Right lobe of liver (tissue), 5 donors: ENCODE results near the gene VSIG4. TPM values are rescaled to one million over a fixed set of nuclear protein-coding genes. Genes with fewer than 3 reads are reported as not detected.

ENCODE experiments used
- microRNA counts: library from miRNA; unstranded; fragments of <30 nt; microRNA quantifications from one replicate; lab custom pipeline; 2016
- total RNA-seq, 6 experiments: library from RNA; depleted of rRNA in 2 of 6; stranded (reverse); fragments of >200 nt in 2 of 6; fragmentation: NEBNext Ultra II Directional in 3 of 6; extraction: Animal tissue kit (Norgen Biotek cat#: 25700) in 3 of 6; gene quantifications; one replicate each; pipeline versions ENCODE4 v1.1.0 to v1.2.4, GENCODE V29; 2016 to 2023
- donor health status: DM: no; HTN: no; CAD: no.
- donor health status: DM: no; HTN: no; CAD: no.
- donor health status: DM: no; HTN: yes; CAD: no.
- donor health status: DM: no; HTN: yes; CAD: no.

Gene VSIG4
- total RNA-seq, 6 experiments from 2014 or later = 16.9 to 50.2 (median 31.4) TPM

MicroRNAs encoded within 50 kb of the gene (microRNA counts, 767-probe panel; counts per million panel counts)
- microRNA hsa-miR-223-3p (lab: Ali Mortazavi, UCI) = 13,778 counts per million, percentile 87 among the panel's probes with 10 or more counts

Other genes starting within 250 kb of the VSIG4 start
- 1 to 10 TPM; 1.1 to 2.7 (median 1.5) TPM for gene HEPH, start 124.2 kb upstream of the VSIG4 start, total RNA-seq